DMS114 treated with DMSO at 0.1 percent for 48 hours (cell line): ENCODE data around the gene CC2D1A.

ENCODE experiments used
- DNase-seq: peaks from one replicate; lab custom pipeline; 2025; ENCODE audit not compliant: unreplicated experiment; lab: John Stamatoyannopoulos, UW

CC2D1A gene

DNA sequence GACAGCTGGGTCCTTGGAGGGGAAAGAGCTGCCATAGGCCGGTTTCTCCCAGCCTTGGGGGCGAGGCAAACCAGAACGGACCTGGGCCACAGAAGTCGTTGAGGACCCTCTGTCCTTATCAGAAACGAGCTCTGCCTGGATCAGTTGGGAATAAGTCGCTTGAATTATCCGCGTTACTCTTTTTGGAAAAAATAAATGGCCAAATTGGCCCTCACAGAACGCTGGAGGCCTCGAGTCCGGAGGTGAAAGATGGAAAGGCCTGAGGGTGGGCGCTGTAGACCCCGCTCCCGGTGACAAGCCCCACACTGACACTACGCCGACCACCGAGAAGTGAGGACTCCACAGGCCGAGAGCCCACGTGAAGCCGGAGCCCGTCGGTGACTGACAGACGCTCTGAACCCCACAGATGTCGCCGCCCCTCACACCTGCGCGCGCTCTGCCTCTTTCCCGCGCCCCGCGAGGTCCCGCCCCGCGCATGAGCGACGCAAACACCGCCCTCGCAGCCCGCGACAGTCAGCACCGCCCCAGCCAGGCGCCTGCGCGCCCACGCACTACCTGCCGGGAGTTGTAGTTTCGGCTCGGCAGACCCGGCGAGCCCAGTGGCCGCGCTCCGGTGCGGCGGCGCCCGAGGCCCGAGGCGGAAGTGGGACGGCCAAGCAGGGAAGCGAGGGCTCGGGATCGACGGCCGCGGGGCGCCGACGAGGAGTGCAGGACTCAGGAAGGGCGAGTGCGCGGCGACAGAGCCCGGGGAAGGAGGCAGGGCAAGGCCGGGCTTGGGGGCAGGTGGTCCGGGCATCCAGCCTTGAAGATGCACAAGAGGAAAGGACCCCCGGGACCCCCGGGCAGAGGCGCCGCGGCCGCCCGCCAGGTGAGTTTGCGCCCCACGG, at the start of gene CC2D1A, which contains the start of gene BRME1:
CC2D1A (plus strand) TSS at position 568 of the 887 bp plus-strand sequence; CDS start at position 809, 241 bp downstream.
BRME1 (minus strand) TSS at position 484 of the 887 bp plus-strand sequence. CDS start 1,225 bp downstream, outside the sequence.
- DNase-seq, result peak; percentile 65

DNA sequence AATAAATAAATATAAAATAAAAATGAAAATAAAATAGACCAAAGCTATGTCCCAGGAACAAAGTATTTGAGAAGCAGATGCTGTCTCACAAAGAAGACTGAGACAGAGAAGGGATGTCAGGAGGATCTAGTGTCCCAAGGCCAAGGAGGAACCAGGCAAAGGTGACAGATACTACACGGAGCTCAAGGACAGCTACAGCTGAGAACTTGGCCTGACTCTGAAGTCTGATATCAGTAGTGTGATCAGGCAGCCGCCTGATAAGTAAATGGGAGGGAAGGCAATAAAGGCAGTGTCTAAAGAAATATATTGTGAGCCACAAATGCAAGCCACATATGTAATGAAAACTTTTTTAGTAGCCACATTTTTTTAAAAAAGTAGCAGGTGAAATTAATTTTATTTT, 49.5 kb upstream of the CC2D1A start:
- no peak for DNase-seq

DNA sequence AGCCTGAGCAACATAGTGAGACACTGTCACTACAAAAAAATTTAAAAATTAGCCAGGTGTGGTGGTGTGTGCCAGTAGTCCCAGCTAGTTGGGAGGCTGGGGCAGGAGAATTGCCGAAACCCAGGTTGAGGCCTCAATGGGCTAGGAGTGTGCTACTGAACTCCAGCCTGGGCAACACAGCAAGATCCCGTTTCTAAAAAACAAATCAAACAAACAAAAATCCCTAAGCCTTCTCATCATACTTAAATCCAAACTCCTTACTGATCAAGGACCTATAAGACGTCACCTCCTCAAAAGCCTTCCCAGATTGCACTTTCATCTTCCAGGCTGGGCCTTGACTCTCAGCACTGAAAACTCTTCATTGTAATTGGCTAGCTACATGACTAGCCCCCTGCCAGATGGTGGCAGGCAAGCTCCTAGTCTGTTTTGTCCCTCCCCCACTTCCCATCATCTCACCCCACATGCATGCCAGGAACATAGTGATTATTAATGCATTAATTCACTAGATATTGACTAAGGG, 46.6 kb upstream of the CC2D1A start:
- DNase-seq, result no peak

DNA sequence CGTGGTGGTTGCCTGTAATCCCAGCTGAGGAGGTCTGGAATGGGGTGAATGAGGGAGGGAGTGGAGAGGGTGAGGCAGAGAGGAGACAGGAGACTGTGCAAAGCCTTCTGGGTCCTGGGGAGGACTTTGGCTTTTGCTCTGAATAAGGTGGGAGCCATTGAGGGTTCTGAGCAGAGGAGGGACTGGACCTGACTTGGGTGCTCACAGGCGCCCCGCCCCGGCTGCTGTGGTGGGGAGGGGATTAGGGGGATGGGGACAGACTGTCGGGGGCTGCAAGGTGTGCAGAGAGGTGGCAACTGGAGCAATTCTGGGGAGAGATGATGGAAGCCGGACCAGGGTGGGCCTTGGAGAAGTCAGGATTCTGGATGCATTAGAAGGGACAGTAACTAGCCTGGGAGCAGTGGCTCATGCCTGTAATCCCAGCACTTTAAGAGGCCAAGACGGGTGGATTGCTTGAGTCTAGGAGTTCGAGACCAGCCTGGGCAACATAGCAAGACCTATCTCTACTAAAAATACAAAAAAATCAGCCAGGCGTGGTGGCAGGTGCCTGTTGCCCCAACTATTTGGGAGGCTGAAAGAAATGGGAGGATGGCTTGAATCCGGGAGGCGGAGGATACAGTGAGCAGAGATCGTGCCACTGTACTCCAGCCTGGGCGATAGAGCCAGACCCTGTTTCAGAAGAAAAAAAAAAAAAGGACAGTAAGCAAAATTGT, 45.2 kb upstream of the CC2D1A start:
- DNase-seq, result no peak

GRCh38 chr19:13861392-13861713, 44.6 kb upstream of the CC2D1A start:
- DNase-seq, result no peak

- peak; percentile 72 for DNase-seq
These were observed 44.1 kb upstream of the CC2D1A start for GRCh38 chr19:13861714-13862531.

GRCh38 chr19:13864046-13864666, 41.8 kb upstream of the CC2D1A start:
- no peak for DNase-seq

DNA sequence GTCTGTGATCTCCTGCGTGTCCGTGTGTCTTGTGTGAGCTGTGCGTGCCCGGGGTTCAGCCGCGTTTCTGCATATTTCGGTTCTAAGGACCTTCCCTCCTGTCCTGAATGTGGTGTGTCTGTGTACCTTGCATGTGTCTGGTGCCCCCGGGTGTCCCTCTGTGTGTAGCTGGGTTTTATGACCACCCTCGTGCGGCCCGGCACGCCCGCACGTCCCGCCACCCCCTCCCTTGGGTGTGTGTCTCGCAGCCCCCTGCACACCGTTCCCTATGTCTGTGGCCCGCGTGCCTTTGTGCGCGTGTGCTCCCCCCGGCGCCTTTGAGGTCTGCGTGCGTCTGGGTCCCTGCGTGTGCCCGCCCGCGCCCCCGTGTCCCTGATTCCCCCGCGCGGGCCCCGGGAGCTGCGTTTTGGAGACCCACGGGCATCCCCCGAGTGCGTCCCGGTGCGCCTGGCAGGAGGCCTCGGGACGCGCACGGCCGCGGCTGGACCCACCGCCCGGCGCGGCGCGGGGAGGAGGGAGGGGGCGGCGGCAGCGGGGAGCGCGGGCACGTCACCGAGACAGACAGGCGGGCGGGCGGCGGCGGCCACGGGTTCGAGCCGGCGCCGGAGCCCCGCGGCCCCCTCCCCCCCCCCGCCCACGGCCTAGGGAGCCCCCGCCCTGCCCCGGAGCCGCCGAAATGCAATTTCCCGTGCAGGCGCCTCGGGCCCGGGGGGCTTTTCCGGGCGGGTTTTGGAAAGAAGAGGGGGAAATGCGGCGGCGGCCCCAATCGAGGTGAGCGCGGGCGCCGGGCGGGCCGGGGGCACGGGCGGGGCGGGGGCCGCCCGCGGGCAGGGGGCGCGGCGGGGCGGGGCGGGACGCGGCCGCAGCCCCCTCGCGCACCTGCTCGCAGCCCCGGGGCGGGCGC, 41.1 kb upstream of the CC2D1A start:
- DNase-seq, result no peak

DNA sequence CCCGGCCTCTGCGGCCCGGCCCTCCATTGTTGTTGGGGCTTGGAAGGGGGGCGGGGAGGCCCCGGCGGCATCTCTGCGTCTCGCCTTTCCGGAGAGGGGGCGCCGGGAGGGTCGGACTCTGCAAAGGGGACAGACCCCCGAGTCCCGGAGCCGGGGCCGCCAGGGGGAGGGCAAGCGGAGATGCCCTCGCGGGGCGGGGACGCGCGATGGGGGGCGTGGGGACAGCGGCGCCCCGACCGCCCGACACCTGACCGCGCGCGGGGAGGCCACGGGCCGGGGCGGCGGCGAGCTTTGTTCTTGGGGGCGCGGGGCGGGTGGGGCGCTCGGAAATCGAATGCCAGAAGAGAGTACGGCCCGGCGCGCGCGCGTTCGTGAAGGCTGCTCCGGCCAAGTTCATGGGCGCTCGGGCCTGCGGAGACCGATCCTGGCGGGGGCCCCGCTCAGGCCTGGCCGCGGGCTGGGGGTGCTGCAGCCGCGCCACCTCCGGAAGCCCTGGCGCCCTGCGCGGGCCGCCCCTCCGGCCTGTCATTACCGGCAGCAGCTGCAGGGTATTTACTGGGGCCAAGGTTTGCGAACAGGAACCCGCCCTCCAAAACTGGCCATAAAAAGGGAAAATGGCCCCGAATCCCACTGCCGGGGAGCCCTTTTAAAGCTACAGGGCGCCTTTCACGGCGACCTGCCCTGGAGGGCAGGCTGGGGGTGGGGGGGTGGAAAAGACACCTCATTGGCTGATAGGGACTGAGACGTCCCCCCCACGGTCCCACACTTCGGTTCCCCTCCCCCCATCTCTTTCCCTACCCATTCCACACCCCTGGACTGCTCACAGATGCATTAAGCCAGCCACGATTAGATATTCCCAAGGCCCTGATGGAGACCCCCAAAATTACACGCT, 40.2 kb upstream of the CC2D1A start:
- DNase-seq, result no peak

DNA sequence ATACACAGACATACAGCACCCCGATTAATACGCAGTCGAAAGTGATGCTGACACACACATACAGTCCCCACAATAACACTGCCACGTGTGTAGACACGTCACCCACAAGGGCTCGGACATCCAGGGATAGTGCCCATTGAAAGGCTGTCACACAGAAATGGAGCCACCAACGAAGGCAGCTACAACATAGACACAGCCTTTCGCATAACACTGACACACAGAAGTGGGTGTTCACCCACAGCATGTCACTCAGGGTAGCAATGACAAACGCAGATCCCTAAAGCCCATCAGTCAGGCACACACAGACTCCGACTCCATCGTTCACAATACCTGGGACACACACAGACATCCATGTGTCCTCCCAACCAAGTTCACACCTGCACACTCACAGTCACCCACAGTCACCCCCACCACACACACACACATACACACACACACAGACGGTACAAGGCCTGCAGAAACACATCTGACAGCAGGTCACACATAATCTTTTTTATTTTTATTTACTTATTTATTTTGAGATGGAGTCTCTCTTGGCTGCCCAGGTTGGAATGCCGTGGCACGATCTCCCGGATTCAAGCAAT, 39.4 kb upstream of the CC2D1A start:
- DNase-seq, result no peak

DNA sequence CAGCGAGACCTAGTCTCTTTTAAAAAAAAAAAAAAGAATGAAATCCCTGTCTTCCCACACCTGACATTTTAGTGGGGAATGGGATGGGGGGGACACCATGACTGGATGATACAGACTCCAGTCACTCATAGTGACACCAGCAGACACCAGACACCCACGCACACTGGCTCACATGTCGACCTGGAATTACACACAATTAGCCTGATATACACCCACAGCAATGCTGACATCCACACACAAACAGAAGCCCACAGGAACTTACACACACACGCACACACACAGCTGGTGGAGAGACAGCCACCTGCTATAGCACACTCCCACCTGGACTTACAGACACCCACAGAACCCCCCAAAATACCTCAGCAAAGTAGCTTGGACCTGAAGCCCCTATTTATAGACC, 37.3 kb upstream of the CC2D1A start:
- no peak for DNase-seq

- DNase-seq, result no peak
These were observed 36.7 kb upstream of the CC2D1A start for GRCh38 chr19:13869281-13869680.

GRCh38 chr19:13870873-13871272, 35.1 kb upstream of the CC2D1A start:
- DNase-seq, result no peak

DNA sequence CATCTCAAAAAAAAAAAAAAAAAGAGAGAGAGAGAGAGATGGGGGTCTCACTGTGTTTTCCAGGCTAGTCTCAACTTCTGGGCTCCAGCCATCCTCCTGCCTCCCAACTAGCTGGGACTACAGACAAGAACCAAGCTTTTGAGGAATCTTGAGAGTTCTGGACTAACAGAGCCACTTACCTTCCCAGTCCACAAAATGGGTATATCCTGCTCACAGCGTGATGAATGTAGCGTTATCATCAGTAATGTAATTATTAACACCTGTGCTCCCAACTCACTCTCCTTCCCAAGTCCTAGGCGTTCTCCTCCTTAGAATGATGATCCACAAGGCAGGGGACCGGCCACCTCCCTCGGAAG, 33.7 kb upstream of the CC2D1A start:
- no peak for DNase-seq

DNA sequence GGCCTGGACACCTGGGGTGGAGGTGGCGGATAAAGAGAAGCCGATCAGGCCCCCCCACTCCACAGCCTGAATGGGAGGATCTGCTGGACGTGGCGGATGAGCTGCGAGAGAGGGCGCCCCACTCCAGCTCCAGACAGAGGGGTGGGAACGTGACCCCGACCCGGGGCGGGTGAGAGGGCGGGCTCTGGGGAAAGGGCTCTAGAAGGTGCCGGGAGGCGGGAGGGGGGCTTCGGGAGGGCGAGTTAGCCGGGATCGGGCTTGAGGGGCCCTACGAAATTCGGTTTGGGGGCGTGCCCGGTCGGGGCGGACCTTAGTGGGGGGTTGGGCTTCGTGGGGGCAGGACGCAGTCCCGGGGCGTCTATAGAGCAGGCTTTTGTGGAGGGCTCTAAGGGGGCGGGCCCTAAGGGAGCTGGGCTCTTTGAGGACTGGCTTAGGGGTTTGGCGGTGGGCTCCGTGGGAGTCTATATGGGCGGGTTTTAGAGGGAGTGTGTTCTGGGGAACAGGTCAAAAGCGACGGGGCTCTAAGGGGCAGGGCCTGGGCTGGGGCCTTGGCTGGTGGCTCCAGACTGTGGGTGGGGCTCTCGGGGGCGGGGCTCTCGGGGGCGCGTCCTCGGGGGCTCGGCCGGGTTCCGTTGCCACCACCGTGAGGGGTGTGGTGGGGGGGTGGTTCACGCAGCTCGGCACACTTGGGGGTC, 33.2 kb upstream of the CC2D1A start:
- DNase-seq, result no peak

DNA sequence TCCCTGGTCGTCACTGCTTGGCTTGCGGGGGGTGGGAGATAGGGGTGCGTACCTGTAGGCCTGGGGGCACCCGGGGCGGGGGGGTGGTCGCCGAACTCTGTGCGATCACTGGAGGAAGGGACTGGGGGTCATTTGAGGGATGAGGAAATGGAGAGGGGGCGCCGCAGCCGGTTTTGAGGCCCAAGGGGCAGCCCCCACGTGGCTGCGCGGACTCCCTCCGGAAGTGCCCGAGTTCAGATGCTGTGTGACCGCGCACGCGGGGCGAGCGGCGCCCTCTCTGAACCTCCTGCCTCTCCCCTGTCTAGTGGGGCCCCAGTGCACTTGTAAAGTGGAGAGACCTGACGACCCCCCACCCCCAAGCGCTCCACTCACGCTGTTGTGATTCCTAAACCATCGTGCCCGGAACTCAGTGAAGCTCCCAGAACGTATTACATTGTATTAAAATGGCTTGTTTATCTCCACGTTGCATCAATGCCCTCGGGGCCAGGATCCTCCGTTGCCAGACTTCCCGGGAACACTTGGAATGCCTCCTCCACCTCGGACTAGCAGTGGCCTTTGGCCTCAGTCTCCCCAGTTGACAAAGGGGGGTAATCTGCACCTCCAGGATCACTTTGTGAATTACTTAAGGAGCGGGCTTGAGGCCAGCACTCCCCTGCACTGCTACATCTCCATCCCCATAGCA, 32.0 kb upstream of the CC2D1A start:
- no peak for DNase-seq

DNA sequence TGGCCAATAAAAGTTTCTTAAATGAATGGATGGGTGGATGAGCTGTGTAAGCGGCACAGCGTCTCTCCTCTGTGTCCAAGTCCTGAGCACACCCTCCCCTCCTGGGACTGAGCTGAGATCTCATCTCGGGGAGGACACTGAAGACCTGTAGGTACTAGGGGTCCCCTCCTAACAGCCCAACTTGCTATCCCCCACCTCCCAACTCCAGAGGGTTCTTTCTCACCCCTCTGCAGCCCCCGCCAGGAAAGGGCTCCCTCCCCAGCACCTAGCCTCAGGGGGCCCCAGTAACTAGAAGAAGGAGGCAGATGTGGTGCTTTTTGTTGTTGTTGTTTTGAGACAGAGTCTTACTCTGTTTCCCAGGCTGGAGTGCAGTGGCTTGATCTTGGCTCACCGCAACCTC, 30.2 kb upstream of the CC2D1A start:
- no peak for DNase-seq
